HuH-7 (cell line): ENCODE measurements around the gene NUP50.

Source experiments
- DNase-seq: peaks from one replicate; pipeline ENCODE4 v3.0.0; 2011; ENCODE audit warnings: low spot score

The NUP50 gene

GRCh38 chr22:45230026-45230721 lies 66.4 kb downstream of the NUP50 start:
- no peak for DNase-seq

GRCh38 chr22:45231293-45231692 lies 67.6 kb downstream of the NUP50 start:
- DNase-seq = no peak

- DNase-seq = no peak
Observed at GRCh38 chr22:45233386-45233785, 69.7 kb downstream of the NUP50 start.

- no peak for DNase-seq
Observed at GRCh38 chr22:45233827-45234226, 70.1 kb downstream of the NUP50 start.

GRCh38 chr22:45235101-45235777 lies 71.5 kb downstream of the NUP50 start:
- no peak for DNase-seq

GRCh38 chr22:45235851-45236342 lies 72.2 kb downstream of the NUP50 start:
- no peak for DNase-seq

- no peak for DNase-seq
Observed at GRCh38 chr22:45237065-45237990, 73.6 kb downstream of the NUP50 start.
